Common myeloid progenitor, CD34-positive (primary cell): ENCODE data around the gene CNPY3.
A peak's percentile ranks its signal among the peaks of the same experiment; 100 is the strongest.

Source experiments
- CTCF ChIA-PET: fragments of 350-600 bp; sonication (Branson Sonifier 250); formaldehyde crosslinking; loops from one replicate; lab custom pipeline; 2021; ENCODE audit warnings: antibody characterized with exemption; lab: Charles Lee
- POLR2A ChIA-PET: fragments of 350-600 bp; sonication (Branson Sonifier 250); formaldehyde crosslinking; loops from one replicate; lab custom pipeline; 2021; ENCODE audit warnings: antibody characterized with exemption; lab: Charles Lee
- DNase-seq, 3 donors: peaks; one replicate each; pipeline versions ENCODE4 v3.0.0 to v3.0.0-alpha.2; 2013
- H3K27ac ChIP-seq, 2 experiments: 1 replicate in 1 of 2; 2 replicates in 1 of 2; pipeline ENCODE4 v1.7.0; 2013; ENCODE audit warnings: inconsistent platforms in 2 of 2, low read length in 2 of 2, mild to moderate bottlenecking in 2 of 2, low read depth in 1 of 2, moderate library complexity in 1 of 2; ENCODE audit not compliant: severe bottlenecking in 2 of 2, insufficient read depth in 1 of 2, poor library complexity in 1 of 2
- H3K27me3 ChIP-seq, 5 experiments: replicated peaks in 2 of 5; 1 replicate in 3 of 5; 2 replicates in 2 of 5; pipeline versions ENCODE4 v1.6.1 to v1.7.0; 2013; ENCODE audit warnings: low read length in 4 of 5, mild to moderate bottlenecking in 2 of 5, moderate library complexity in 2 of 5, inconsistent platforms in 1 of 5; ENCODE audit not compliant: insufficient read depth in 5 of 5, control insufficient read depth in 4 of 5
- H3K36me3 ChIP-seq, 4 experiments: 1 replicate in 2 of 4; 2 replicates in 2 of 4; pipeline versions ENCODE4 v1.6.1 to v1.7.0; 2013; ENCODE audit warnings: low read length in 3 of 4, control low read depth in 1 of 4, mild to moderate bottlenecking in 1 of 4; ENCODE audit not compliant: control insufficient read depth in 4 of 4, insufficient read depth in 4 of 4
- H3K4me1 ChIP-seq, 4 experiments: 1 replicate in 3 of 4; 2 replicates in 1 of 4; pipeline versions ENCODE4 v1.6.1 to v1.7.1; 2013; ENCODE audit warnings: low read length in 3 of 4, mild to moderate bottlenecking in 3 of 4, control low read depth in 1 of 4, inconsistent platforms in 1 of 4, moderate library complexity in 1 of 4; ENCODE audit not compliant: control insufficient read depth in 4 of 4, insufficient read depth in 4 of 4; ENCODE audit errors: control extremely low read depth in 1 of 4
- H3K4me3 ChIP-seq, 7 experiments: 1 replicate in 4 of 7; 2 replicates in 3 of 7; pipeline versions ENCODE4 v1.5.1 to v1.7.0; 2013; ENCODE audit warnings: mild to moderate bottlenecking in 7 of 7, low read length in 6 of 7, moderate library complexity in 6 of 7, inconsistent platforms in 2 of 7, low read depth in 2 of 7, control low read depth in 1 of 7; ENCODE audit not compliant: insufficient read depth in 4 of 7, control insufficient read depth in 1 of 7; ENCODE audit errors: extremely low read depth in 1 of 7
- H3K9me3 ChIP-seq, 5 experiments: 1 replicate in 4 of 5; 2 replicates in 1 of 5; pipeline versions ENCODE4 v1.6.1 to v1.7.1; 2013; ENCODE audit warnings: low read length in 4 of 5, mild to moderate bottlenecking in 2 of 5, inconsistent platforms in 1 of 5, low read depth in 1 of 5, moderate library complexity in 1 of 5; ENCODE audit not compliant: control insufficient read depth in 4 of 5, insufficient read depth in 2 of 5; ENCODE audit errors: control extremely low read depth in 1 of 5
- WGBS: methylation state at CpG from one replicate; pipeline ENCODE4 v1.1.5; 2013; ENCODE audit not compliant: insufficient coverage; 5-methylcytosine and 5-hydroxymethylcytosine counted together

The CNPY3 gene

DNA sequence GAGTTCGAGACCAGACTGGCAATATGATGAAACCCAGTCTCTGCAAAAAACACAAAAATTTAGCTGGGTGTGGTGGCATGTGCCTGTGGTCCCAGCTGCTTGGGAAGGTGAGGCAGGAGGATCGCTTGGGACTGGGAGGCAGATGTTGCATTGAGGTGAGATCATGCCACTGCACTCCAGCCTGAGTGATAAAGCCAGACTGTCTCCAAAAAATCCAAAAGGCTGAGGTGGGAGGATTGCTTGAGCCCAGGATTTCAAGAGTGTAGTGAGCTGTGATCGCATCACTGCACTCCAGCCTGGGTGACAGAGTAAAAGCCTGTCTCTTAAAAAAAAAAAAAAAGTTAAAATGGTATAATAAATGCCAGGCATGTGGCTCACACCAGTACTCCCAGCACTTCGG, 14.7 kb upstream of the CNPY3 start:
- Histone ChIP-seq H3K9me3 (no peaks in the 10 kb centered on the region), H3K4me3 (no peak overlapping the region), H3K36me3 (no peaks in the 10 kb centered on the region), H3K27me3 (peaks cover 0 to 5% (median 0%) of the 10 kb centered on the region in 5 experiments), H3K27ac (no peak overlapping the region), H3K4me1 (peaks cover 0 to 7% (median 5%) of the 10 kb centered on the region in 4 experiments)
- CTCF ChIA-PET, result interaction anchor here (1.0 kb wide), 2 partner anchors 15 to 31 kb away, joined by 3 to 4 read pairs; no protein-coding TSS in a partner anchor
- DNase-seq, result no peak
- 100% methylated on average over 1 of the region's 4 CpGs for WGBS
- POLR2A ChIA-PET, result interaction anchor here (0.6 to 0.7 kb wide), 2 partner anchors 35 to 106 kb away, joined by 3 to 4 read pairs; partner anchors contain the start of gene RPL7L1

DNA sequence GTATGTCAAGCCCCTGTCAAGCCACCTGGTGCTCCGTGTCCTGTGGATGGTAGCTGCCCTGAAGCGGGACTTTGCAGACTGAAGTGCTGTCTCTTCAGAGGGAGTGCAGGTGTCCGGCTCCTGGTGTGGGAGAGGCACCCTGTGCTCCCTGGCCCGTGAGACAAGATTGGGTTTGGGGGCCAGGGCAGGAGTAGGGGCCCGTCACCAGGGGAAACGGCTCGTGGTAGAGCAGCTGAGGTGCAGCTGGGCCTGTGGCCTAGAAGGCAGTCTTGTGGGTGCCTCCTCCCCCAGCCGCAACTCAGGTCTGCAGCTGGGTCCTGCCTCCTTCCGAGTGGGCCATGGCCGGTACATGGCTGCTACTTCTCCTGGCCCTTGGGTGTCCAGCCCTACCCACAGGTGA, 13.5 kb upstream of the CNPY3 start, which contains the start of gene PTCRA:
PTCRA (plus strand) TSS at position 322 of the 400 bp plus-strand sequence; CDS start at position 339, 17 bp downstream.
- ChIA-PET CTCF (interaction anchor here (0.7 to 3.0 kb wide), 2 partner anchors 13 to 42 kb away, joined by 3 to 16 read pairs; partner anchors contain the start of gene CNPY3), POLR2A (no interaction called here)
- no peak within 1 kb of the TSS for H3K27ac ChIP-seq

DNA sequence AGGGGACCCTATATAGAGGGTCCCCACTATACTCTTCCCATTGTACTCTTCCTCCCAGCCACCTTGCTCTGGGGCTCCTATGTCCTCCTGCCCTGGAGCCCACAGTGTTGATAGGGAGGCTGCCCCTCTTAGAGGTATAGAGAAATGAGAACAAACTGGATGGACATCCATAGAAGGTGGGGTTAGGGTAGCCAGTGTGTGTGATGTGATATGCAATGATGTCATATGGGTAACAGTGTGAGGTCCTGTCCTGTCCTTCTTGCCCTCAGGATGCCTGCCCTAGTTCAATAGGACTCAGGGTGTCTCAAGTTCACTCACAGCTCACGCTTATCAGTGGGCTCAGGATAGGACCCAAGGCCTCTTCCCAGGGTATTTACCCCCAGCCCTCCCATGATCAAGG, 13.0 kb upstream of the CNPY3 start:
- ChIA-PET CTCF (interaction anchor here (3.0 kb wide), 1 partner anchor 13 kb away, joined by 16 read pairs; the partner anchor contains the start of gene CNPY3), POLR2A (no interaction called here)
- H3K27ac ChIP-seq, result no peak overlapping the region
- no peaks in the 10 kb centered on the region for H3K36me3 ChIP-seq
- no peak overlapping the region for H3K4me3 ChIP-seq
- H3K4me1 ChIP-seq, result peaks cover 0 to 7% (median 4%) of the 10 kb centered on the region in 4 experiments
- DNase-seq, result no peak
- H3K9me3 ChIP-seq, result no peaks in the 10 kb centered on the region
- 100% methylated on average over 1 of the region's 1 CpG for WGBS
- peaks cover 0 to 5% (median 0%) of the 10 kb centered on the region in 5 experiments for H3K27me3 ChIP-seq

More for the DNA sequence above, 13.5 kb upstream of the CNPY3 start, which contains the start of gene PTCRA:
- H3K9me3 ChIP-seq, result no peaks in the 10 kb centered on the region
- peaks cover 0 to 5% (median 0%) of the 10 kb centered on the region in 5 experiments for H3K27me3 ChIP-seq
- DNase-seq, result peak in 1 of 3 donors; percentile 9
- 73% methylated on average over 10 of the region's 10 CpGs for WGBS
- H3K4me1 ChIP-seq, result peaks cover 0 to 7% (median 5%) of the 10 kb centered on the region in 4 experiments
- H3K36me3 ChIP-seq, result no peaks in the 10 kb centered on the region
- H3K4me3 ChIP-seq, result no peak within 1 kb of the TSS

DNA sequence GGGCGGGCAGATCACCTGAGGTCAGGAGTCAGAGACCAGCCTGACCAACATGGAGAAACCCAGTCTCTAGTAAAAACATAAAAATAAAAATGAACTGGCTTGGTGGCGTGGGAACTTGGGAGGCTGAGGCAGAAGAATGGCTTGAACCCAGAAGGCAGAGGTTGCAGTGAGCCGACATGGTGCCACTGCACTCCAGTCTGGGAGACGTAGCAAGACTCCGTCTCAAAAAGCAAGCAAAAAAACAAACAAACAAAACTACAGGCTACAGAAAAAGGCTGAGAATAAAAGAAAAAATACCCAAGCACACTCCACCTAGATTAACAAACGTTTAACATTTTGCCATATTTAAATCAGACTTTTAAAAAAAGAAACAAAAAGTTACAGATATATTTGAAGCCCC, 7.5 kb upstream of the CNPY3 start:
- DNase-seq, result no peak
- Histone ChIP-seq H3K27me3 (no peaks in the 10 kb centered on the region), H3K27ac (no peak overlapping the region), H3K36me3 (no peaks in the 10 kb centered on the region), H3K4me1 (peaks cover 0 to 5% (median 0%) of the 10 kb centered on the region in 4 experiments), H3K9me3 (no peaks in the 10 kb centered on the region), H3K4me3 (no peak overlapping the region)
- 78% methylated on average over 4 of the region's 6 CpGs for WGBS
- ChIA-PET CTCF (no interaction called here), POLR2A (no interaction called here)

DNA sequence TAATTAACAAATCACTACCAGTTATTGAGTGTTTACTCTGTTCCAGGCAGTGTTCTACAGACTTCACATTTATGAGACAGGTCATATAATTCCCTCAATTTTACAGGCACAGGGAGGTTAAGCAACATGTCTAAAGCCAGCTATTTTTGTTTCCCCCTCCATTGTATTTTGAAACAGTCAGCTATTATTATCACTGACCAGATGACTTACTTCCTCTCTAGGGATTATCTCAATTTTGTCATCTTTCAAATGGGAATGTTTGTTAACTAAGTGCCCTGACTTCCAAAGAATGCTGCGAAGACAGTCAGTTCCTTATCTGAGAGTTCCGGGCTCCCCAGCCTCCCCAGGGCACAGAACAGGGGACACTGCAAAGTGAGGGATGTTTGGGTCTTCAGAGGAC, 5.6 kb upstream of the CNPY3 start:
- no peak for DNase-seq
- no peaks in the 10 kb centered on the region for H3K36me3 ChIP-seq
- ChIA-PET POLR2A (no interaction called here), CTCF (interaction anchor here (1.1 kb wide), 1 partner anchor 19 kb away, joined by 3 read pairs; no protein-coding TSS in a partner anchor)
- H3K4me3 ChIP-seq, result no peak overlapping the region
- WGBS, result 96% methylated on average over 2 of the region's 2 CpGs
- H3K27ac ChIP-seq, result no peak overlapping the region
- no peaks in the 10 kb centered on the region for H3K9me3 ChIP-seq
- H3K27me3 ChIP-seq, result no peaks in the 10 kb centered on the region
- peaks cover 3 to 15% (median 7%) of the 10 kb centered on the region in 4 experiments for H3K4me1 ChIP-seq

DNA sequence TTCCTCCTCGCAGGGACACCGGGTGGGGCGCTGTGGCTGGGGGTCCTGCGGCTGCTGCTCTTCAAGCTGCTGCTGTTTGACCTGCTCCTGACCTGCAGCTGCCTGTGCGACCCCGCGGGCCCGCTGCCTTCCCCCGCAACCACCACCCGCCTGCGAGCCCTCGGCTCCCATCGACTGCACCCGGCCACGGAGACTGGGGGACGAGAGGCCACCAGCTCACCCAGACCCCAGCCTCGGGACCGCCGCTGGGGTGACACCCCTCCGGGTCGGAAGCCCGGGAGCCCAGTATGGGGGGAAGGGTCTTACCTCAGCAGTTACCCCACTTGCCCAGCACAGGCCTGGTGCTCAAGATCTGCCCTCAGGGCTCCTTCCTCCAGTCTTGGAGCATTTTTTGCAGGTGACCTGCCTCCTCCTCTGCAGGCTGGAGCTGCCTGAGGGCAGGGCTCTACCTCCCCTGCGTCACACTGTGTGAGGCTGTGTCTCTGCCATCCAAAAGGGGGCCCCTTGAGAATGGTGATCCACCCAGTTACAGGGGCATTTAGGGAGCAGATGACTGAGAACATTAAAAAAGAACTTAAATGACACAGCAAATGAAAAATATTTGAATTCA, 3.9 kb upstream of the CNPY3 start:
- H3K4me3 ChIP-seq, result no peak overlapping the region
- ChIA-PET POLR2A (no interaction called here), CTCF (interaction anchor here (0.7 kb wide), 1 partner anchor 83 kb away, joined by 3 read pairs; no protein-coding TSS in a partner anchor)
- H3K9me3 ChIP-seq, result no peaks in the 10 kb centered on the region
- 96% methylated on average over 21 of the region's 23 CpGs for WGBS
- no peak overlapping the region for H3K27ac ChIP-seq
- DNase-seq, result no peak
- peaks cover 6 to 21% (median 13%) of the 10 kb centered on the region in 4 experiments for H3K4me1 ChIP-seq
- H3K27me3 ChIP-seq, result no peaks in the 10 kb centered on the region
- H3K36me3 ChIP-seq, result no peaks in the 10 kb centered on the region
